T-helper 1 cell treated with Interleukin-12 subunit alpha and Interleukin-12 subunit beta and Interleukin-4 antibody, amounts not matched to agents 30 ng/mL and 1 ng/mL, for 36 hours (primary cell): ENCODE measurements around the gene SORBS2. TPM values are rescaled to one million over a fixed set of nuclear protein-coding genes. Genes with fewer than 3 reads are reported as not detected.

Experiments used
- intact Hi-C: fragments of 100-400 bp; cut with micrococcal nuclease; formaldehyde crosslinking; loops from one replicate; pipeline ENCODE4 v1.15.1; 2024
- total RNA-seq: library from RNA; stranded (reverse); gene quantifications from 2 replicates; pipeline ENCODE4 v1.2.3, GENCODE V29; 2022

Gene SORBS2
- total RNA-seq, 1 donor from 2014 or later: not detected

DNA sequence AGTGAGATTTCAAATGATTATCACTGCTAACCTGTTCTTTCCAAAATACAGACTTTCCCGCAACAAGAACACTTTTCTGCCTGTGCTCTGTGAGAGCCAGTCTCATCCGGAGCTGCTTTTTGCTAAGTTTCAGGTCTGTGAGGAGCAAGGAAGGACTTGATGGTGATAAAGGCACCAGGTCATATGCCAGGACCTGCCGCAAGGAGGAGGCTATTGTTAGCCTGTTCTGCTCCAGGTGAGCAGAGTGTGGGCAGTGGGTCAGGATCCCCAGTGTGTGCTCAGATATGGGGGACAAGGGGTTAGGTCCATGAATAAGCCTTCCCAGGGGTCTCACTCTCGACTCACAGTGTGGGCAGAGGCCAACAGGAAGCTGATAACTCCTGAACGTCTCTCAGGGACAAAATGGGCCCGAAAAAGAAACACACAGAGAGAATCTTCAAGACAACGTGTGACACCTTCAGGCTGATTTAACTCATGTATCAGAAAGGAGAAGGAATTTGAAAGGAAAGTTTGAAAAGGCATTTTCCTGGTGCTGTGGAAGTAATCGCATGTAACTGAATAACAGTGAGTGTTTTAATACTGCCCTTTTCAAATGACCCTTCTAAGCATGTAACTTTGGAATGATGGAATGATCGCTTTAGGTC, 219.0 kb downstream of the SORBS2 start:
- intact Hi-C loops: loop anchor here (10.0 kb wide), 3 partner anchors 388 to 588 kb away; partner anchors contain the start of genes CFAP97 and SNX25

- intact Hi-C loops: loop anchor here (10.0 kb wide), 3 partner anchors 388 to 588 kb away; partner anchors contain the start of genes CFAP97 and SNX25
Measured at GRCh38 chr4:185592438-185592837, 219.6 kb downstream of the SORBS2 start.

DNA sequence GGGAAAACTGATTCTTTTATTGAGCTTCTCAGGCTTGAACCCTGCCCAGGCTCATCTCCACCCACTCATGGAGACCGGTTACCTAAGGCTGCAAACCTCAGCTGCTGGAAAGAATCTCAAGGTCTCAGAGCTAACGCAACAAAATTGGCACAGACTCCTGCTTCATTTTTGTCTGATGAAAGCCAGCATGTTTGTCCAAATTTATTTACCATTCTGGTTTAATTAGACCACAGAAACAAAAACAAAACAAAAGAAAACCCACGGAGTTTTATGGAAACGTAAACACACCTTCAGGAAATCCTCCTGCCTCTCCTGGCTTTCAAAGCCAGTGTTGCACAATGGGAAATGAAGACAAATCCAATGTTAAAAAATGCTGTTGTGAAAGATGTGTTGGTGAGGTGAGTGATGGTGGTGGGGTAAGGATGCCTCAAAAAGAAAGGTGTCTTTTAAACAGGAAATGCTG, 220.3 kb downstream of the SORBS2 start:
- intact Hi-C loops: loop anchor here (10.0 kb wide), 3 partner anchors 387 to 587 kb away; partner anchors contain the start of genes CFAP97 and SNX25

DNA sequence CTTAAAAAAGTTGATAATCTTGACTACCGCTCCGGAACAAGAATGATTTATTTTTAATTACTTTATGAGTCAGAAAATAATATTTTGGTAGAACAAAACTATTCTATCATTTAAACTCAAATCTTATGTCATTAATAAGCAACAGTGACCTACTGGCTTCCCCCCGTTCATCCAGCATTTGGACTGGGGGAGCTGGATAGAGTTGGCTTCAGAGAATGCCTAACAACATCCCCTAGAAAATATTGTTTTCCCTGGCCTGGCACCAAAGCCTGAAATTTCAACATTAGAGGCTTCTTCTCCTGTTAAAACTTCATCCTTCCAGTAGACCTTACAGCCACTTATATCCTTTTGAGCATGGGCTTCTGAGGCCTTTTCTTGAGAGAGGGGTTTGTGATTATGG, 221.0 kb downstream of the SORBS2 start:
- intact Hi-C loops: loop anchor here (10.0 kb wide), 3 partner anchors 386 to 586 kb away; partner anchors contain the start of genes CFAP97 and SNX25

GRCh38 chr4:185589067-185589836, 222.7 kb downstream of the SORBS2 start:
- intact Hi-C loops: no loop called here

DNA sequence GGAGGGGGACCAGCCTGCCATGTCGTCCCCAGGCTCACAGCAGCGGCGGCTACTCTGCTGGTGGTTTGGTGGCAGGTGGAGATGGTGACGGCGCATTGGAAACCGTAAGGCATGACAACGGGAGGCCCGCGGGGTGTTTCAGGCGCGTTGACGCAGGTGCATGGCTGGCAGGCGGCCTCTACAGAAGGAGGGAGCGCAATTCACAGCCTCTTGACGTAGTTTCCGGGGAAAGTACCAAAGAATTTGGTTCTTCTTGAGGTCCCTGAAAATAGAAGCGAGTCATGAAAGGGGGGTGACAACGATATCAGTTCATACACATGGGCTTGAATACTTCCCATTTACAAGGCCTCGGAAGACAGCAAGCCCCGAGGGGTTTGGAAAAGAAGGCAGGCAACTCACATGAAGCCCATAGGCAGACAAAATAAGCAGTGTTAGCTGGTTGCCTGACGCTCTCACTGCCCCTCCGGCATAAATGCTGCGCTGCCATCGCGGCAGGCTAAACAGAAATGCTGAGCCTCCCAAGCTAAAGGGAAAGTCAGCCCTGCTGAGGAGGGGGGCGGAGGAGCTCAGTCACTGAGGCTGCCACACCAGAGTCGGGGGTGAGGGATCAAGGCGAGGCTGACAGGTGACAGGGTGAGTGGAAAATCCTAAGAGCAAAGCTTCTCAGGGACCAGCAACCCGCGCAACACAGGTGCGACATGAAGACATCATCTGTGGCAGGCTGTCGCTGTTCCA, 224.4 kb downstream of the SORBS2 start:
- intact Hi-C loops: no loop called here

- intact Hi-C loops: no loop called here
Measured at GRCh38 chr4:185587030-185587426, 225.0 kb downstream of the SORBS2 start.

DNA sequence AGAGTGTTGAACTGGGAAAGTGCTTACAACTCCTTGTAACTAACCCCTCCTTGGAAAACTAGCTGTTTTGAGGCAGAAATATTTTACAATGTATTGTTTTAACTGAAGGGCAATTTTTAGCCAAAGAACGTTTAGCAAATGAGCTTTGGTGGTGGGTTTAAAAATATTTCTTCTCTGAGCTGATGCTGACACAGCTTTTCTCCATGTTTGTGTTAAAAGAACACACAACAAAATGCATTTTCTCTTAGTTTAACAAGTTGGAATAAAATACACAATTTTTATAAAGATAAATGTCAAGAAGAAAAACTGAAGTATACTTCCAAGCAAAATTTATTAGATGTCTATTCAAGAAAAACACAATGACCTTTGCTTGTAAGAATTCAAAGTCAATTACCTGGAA, 226.8 kb downstream of the SORBS2 start:
- intact Hi-C loops: no loop called here

GRCh38 chr4:185583813-185584212, 228.2 kb downstream of the SORBS2 start:
- intact Hi-C loops: no loop called here

- intact Hi-C loops: no loop called here
Measured at GRCh38 chr4:185582651-185583400, 229.2 kb downstream of the SORBS2 start.

DNA sequence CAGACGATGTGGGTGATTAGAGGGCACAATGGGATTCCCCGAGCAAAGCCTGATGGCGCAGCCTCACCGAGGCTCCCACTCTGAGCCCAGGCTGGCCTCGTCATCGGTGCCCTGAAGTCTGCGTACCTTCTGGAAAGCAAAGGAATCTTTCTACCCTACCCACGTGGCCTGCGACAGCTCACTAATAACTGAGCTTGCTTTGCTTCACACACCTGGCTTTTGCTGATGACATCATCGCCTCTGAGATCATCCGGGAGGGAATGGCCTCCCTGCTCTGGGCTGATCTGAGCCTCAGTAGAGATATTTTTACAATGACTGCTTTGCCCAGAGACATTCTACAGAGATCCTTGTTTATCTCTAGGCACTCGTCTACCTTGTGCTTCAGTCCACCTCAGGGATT, 231.3 kb downstream of the SORBS2 start:
- intact Hi-C loops: no loop called here

- intact Hi-C loops: no loop called here
Measured at GRCh38 chr4:185578284-185578683, 233.7 kb downstream of the SORBS2 start.

GRCh38 chr4:185576962-185577950, 234.7 kb downstream of the SORBS2 start:
- intact Hi-C loops: no loop called here

- intact Hi-C loops: no loop called here
Measured at GRCh38 chr4:185576314-185576961, 235.6 kb downstream of the SORBS2 start.

- intact Hi-C loops: no loop called here
Measured at GRCh38 chr4:185573651-185574199, 238.3 kb downstream of the SORBS2 start.

DNA sequence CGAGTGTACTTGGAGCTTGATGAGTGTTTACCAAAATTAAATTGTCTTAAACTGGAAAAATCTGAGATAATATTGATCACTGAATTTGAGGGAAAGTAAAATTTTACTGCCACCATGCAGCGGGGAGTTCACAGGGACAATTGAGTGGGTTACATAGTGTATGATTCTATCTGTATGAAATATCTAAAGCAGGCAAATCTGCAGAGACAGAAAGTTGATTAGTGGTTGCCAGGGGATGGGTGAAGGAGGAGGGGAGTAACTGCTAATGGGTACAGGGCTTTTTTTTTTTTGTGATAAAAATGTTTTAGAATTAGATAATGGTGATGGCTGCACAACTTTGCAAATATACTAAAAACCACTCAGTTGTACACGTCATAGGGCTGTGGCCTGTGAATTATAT, 241.3 kb downstream of the SORBS2 start:
- intact Hi-C loops: no loop called here

DNA sequence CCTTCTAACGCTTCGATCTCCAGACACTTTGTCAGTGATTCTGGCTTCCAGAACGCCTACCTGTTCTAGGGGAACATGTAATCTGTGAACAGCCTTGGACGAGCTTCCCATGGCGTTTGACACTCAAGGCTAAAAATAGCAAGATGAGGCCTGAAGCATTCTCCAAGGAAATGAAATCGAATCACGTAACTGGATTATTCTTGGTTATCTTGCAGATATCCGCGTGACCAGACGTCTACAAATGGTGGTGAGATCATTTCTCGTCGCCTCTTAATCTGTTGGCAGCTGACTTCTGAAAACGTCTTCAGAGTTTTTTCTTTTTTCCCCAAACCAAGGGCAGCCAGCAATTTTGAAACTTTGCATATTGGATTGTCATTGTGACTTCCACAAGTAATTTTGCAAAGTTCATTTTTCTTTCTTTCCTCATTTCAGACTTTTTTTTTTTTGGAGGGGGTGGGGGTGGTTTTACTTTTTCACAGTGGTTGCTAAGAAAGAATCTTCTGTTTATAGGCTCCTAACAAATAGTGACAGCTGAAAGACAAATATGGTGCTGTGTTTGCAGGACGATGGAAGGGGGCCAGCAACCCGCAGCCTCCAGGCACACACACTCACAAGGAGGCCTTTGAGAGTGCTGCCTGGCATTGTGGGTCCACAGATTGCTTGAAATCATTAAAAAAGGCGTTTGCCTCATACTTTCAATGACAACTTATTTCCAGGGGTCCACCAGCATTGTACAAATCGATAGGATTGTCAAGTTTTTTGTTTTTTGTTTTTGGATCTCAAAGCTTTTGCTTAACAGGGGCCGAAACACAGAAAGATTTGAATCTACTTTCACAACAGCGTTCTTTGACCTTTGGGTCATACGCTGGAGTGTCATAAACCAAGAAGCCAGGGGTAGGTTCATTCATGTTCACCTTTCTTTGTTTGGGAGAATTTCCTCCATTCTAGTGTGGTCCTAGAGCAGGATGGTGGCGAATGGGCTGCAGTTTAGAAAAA, 244.3 kb downstream of the SORBS2 start:
- intact Hi-C loops: no loop called here

DNA sequence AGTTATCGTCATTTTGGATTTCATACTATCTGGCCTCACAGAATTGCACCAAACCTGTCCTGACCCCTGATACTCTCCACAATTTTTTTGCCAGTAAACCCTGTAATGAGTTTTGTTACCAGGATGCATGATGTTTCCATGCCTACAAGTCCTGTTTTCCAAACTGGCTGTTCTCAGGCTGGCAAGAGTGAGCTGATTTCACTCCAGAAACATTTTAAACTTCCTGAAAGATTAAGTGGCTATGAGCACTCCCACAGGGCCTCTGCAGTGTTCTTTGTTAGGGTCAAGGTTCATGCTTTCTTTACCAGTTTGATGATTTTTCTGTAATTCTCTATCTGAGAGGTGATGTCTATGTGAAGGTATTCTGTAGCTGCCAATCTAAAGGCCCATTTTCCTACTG, 245.0 kb downstream of the SORBS2 start:
- intact Hi-C loops: no loop called here
